Hepatocyte (in vitro differentiated cells): ENCODE results near the gene AGRN. TPM values are rescaled to one million over a fixed set of nuclear protein-coding genes. Genes with fewer than 3 reads are reported as not detected.

Experiments
- DNase-seq: peaks from one replicate; pipeline ENCODE4 v3.0.0-alpha.2; 2016; ENCODE audit warnings: low spot score
- H2AFZ ChIP-seq: fragments of 200-600 bp; sonication (generic); 2 replicates; pipeline ENCODE4 v1.6.0; 2016; ENCODE audit warnings: antibody characterized with exemption, mild to moderate bottlenecking
- H3K27ac ChIP-seq: fragments of 200-600 bp; sonication (generic); 2 replicates; pipeline ENCODE4 v1.5.1; 2016; ENCODE audit warnings: mild to moderate bottlenecking
- H3K27me3 ChIP-seq: fragments of 200-600 bp; sonication (generic); 2 replicates; pipeline ENCODE4 v1.6.1; 2016
- H3K36me3 ChIP-seq: fragments of 200-600 bp; sonication (generic); replicated peaks from 2 replicates; pipeline ENCODE4 v1.5.1; 2016; ENCODE audit warnings: low read depth; ENCODE audit not compliant: insufficient read depth
- H3K4me1 ChIP-seq: fragments of 200-600 bp; sonication (generic); 2 replicates; pipeline ENCODE4 v1.5.1; 2016; ENCODE audit warnings: mild to moderate bottlenecking, moderate library complexity; ENCODE audit not compliant: insufficient read depth
- H3K4me2 ChIP-seq: fragments of 200-600 bp; sonication (generic); 2 replicates; pipeline ENCODE4 v1.6.0; 2016
- H3K4me3 ChIP-seq: fragments of 200-600 bp; sonication (generic); 2 replicates; pipeline ENCODE4 v1.5.1; 2016; ENCODE audit warnings: mild to moderate bottlenecking
- H3K79me2 ChIP-seq: fragments of 200-600 bp; sonication (generic); 2 replicates; pipeline ENCODE4 v1.6.0; 2017; ENCODE audit warnings: mild to moderate bottlenecking
- H3K9me2 ChIP-seq: fragments of 200-600 bp; sonication (generic); replicated peaks from 2 replicates; pipeline ENCODE4 v1.6.0; 2017; ENCODE audit warnings: mild to moderate bottlenecking; ENCODE audit not compliant: insufficient read depth
- H3K9me3 ChIP-seq: fragments of 200-600 bp; sonication (generic); 2 replicates; pipeline ENCODE4 v1.5.1; 2016; ENCODE audit warnings: low read depth, mild to moderate bottlenecking
- H4K20me1 ChIP-seq: fragments of 200-600 bp; sonication (generic); 2 replicates; pipeline ENCODE4 v1.6.0; 2016; ENCODE audit warnings: mild to moderate bottlenecking; ENCODE audit not compliant: insufficient read depth, poor library complexity, severe bottlenecking
- CTCF ChIP-seq: fragments of 200-600 bp; sonication (generic); IDR thresholded peaks from 2 replicates; pipeline ENCODE4 v1.5.1; 2016; ENCODE audit warnings: antibody characterized with exemption, mild to moderate bottlenecking; ENCODE audit not compliant: poor library complexity
- EZH2 ChIP-seq: fragments of 200-600 bp; sonication (generic); IDR thresholded peaks from 2 replicates; pipeline ENCODE4 v1.6.1; 2016; ENCODE audit warnings: antibody characterized with exemption, mild to moderate bottlenecking, borderline replicate concordance
- EZH2phosphoT487 ChIP-seq: fragments of 200-600 bp; sonication (generic); IDR thresholded peaks from one replicate; pipeline ENCODE4 v1.6.1; 2018; ENCODE audit warnings: antibody characterized with exemption, mild to moderate bottlenecking, low read depth, moderate library complexity; ENCODE audit not compliant: unreplicated experiment, severe bottlenecking
- WGBS: methylation state at CpG from one replicate; pipeline ENCODE4 v1.1.6; 2016; ENCODE audit warnings: low lambda C conversion rate; ENCODE audit errors: missing lambda C conversion rate; 5-methylcytosine and 5-hydroxymethylcytosine counted together
- polyA plus RNA-seq: library from polyadenylated mRNA; unstranded; fragments of >200 nt; fragmentation: Nextera tagmentation; extraction: Ambion mirVana; gene quantifications from 2 replicates; pipeline ENCODE4 v1.2.1, GENCODE V29; 2016
- total RNA-seq: library from RNA; depleted of rRNA; stranded (reverse); fragments of >200 nt; gene quantifications from 2 replicates; pipeline ENCODE4 v1.2.3, GENCODE V29; 2014

Gene AGRN
- total and polyA plus RNA-seq, 2 experiments from 2014 or later = 53.3 to 81.8 TPM

GRCh38 chr1:1081311-1082238, 61.7 kb downstream of the AGRN start:
- Histone ChIP-seq H4K20me1 (no peaks in the 10 kb centered on the region), H3K79me2 (no peaks in the 10 kb centered on the region), H3K36me3 (no peaks in the 10 kb centered on the region), H3K27ac (no peak overlapping the region), H3K27me3 (no peaks in the 10 kb centered on the region), H3K9me2 (no peaks in the 10 kb centered on the region), H3K4me2 (no peak overlapping the region), H3K9me3 (no peaks in the 10 kb centered on the region), H2AFZ (no peak overlapping the region), H3K4me1 (peaks cover 13% of the 10 kb centered on the region), H3K4me3 (no peak overlapping the region)
- peak; percentile 3 for DNase-seq
- 92% methylated on average over 39 of the region's 52 CpGs for WGBS
- TF ChIP-seq EZH2 (no peak), EZH2phosphoT487 (no peak), CTCF (no peak)

GRCh38 chr1:1082239-1082775, 62.4 kb downstream of the AGRN start:
- no peaks in the 10 kb centered on the region for H3K9me2 ChIP-seq
- WGBS = 93% methylated on average over 26 of the region's 27 CpGs

GRCh38 chr1:1082776-1083415, 63.0 kb downstream of the AGRN start:
- Histone ChIP-seq H3K79me2 (no peaks in the 10 kb centered on the region), H3K27ac (no peak overlapping the region), H2AFZ (no peak overlapping the region), H3K36me3 (no peaks in the 10 kb centered on the region), H3K4me1 (peaks cover 13% of the 10 kb centered on the region), H3K27me3 (no peaks in the 10 kb centered on the region), H4K20me1 (no peaks in the 10 kb centered on the region), H3K4me3 (no peak overlapping the region), H3K9me3 (no peaks in the 10 kb centered on the region), H3K9me2 (no peaks in the 10 kb centered on the region), H3K4me2 (no peak overlapping the region)
- TF ChIP-seq EZH2 (no peak), CTCF (no peak), EZH2phosphoT487 (no peak)
- peak; percentile 8 for DNase-seq
- 95% methylated on average over 40 of the region's 40 CpGs for WGBS

More at GRCh38 chr1:1082239-1082775, 62.4 kb downstream of the AGRN start:
- no peaks in the 10 kb centered on the region for H3K36me3 ChIP-seq
- no peaks in the 10 kb centered on the region for H3K9me3 ChIP-seq
- H3K27me3 ChIP-seq = no peaks in the 10 kb centered on the region
- H3K4me3 ChIP-seq = no peak overlapping the region
- TF ChIP-seq EZH2 (no peak), EZH2phosphoT487 (no peak), CTCF (no peak)
- DNase-seq = no peak
- H3K79me2 ChIP-seq = no peaks in the 10 kb centered on the region
- peaks cover 13% of the 10 kb centered on the region for H3K4me1 ChIP-seq
- H3K27ac ChIP-seq = no peak overlapping the region
- no peaks in the 10 kb centered on the region for H4K20me1 ChIP-seq
- H3K4me2 ChIP-seq = no peak overlapping the region
- H2AFZ ChIP-seq = no peak overlapping the region
